GM23248 (cell line): ENCODE results near the gene FAM163B.

Experiments
- EZH2 ChIP-seq: fragments of 200-600 bp; sonication (generic); IDR thresholded peaks from 2 replicates; pipeline ENCODE4 v1.6.1; 2018; ENCODE audit warnings: antibody characterized with exemption, mild to moderate bottlenecking; ENCODE audit not compliant: insufficient read depth, poor library complexity, severe bottlenecking
- EZH2phosphoT487 ChIP-seq: fragments of 200-600 bp; sonication (generic); IDR thresholded peaks from 2 replicates; pipeline ENCODE4 v1.6.1; 2018; ENCODE audit warnings: antibody characterized with exemption, moderate library complexity, mild to moderate bottlenecking, low read depth; ENCODE audit not compliant: insufficient read depth

- no peak for TF ChIP-seq EZH2phosphoT487
- no peak for TF ChIP-seq EZH2
Observed at GRCh38 chr9:133636902-133637301, 27.7 kb upstream of the FAM163B start.
